Memory B cell (primary cell): ENCODE data around the gene ACAT1.
"Not testable (repeated sequence)": the region's sequence is repeated elsewhere in the genome, so short reads cannot be mapped to it uniquely, and the experiment has no call there.

Source experiments
- ATAC-seq: fragments of 150-1000 bp; cut with Tn5 transposase; 2 replicates; pipeline ENCODE4 v1.10.0; 2021; ENCODE audit warnings: low read depth, mild to moderate bottlenecking, moderate library complexity
- DNase-seq, 2 donors: peaks; one replicate each; pipeline ENCODE4 v3.0.0; 2022; ENCODE audit warnings: low spot score in 2 of 2
- H3K27ac Mint-ChIP-seq: one replicate; pipeline ENCODE4 v1.8.0; 2022; ENCODE audit warnings: mild to moderate bottlenecking, moderate library complexity, mixed read lengths
- H3K27me3 Mint-ChIP-seq: one replicate; pipeline ENCODE4 v1.8.0; 2022; ENCODE audit warnings: mixed read lengths
- H3K36me3 Mint-ChIP-seq: one replicate; pipeline ENCODE4 v1.8.0; 2022; ENCODE audit warnings: mild to moderate bottlenecking, mixed read lengths
- H3K4me1 Mint-ChIP-seq: one replicate; pipeline ENCODE4 v1.8.0; 2022; ENCODE audit warnings: mixed read lengths
- H3K4me3 Mint-ChIP-seq: one replicate; pipeline ENCODE4 v1.8.0; 2022; ENCODE audit warnings: mild to moderate bottlenecking, moderate library complexity, mixed read lengths
- H3K9me3 Mint-ChIP-seq: one replicate; pipeline ENCODE4 v1.8.0; 2022; ENCODE audit warnings: mixed read lengths

Gene ACAT1

GRCh38 chr11:108125096-108125495 lies 3.7 kb downstream of the ACAT1 start:
- H3K4me3 Mint-ChIP-seq: no peak overlapping the region
- H3K4me1 Mint-ChIP-seq: peaks cover 32% of the 10 kb centered on the region

GRCh38 chr11:108128772-108129171 lies 7.4 kb downstream of the ACAT1 start:
- no peaks in the 10 kb centered on the region for H3K27me3 Mint-ChIP-seq

More at GRCh38 chr11:108125096-108125495, 3.7 kb downstream of the ACAT1 start:
- H3K27me3 Mint-ChIP-seq: no peaks in the 10 kb centered on the region
- H3K27ac Mint-ChIP-seq: peak overlapping the region; percentile 67
- no peaks in the 10 kb centered on the region for H3K9me3 Mint-ChIP-seq
- DNase-seq: no peak
- H3K36me3 Mint-ChIP-seq: peaks cover 9% of the 10 kb centered on the region
- ATAC-seq: no peak

DNA sequence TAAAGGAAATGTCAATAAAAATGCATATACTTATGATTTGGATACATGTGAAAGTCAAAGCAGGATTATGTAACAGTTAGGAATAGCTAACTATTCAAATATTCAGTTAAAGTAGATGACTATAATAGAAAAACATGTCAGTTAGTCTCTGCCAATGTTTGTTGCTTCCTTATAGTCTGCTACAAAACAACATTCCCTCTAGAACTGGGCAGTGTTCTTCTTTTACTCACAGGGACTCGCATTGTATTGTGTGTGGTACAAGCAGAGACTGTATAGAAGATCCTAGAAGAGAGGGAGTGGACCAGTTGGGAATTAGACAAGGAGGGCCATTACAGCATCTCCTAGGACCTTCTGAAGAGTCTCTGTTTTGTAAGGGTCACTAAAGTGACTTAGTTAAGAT lies 10.6 kb downstream of the ACAT1 start:
- peaks cover 9% of the 10 kb centered on the region for H3K36me3 Mint-ChIP-seq
- H3K9me3 Mint-ChIP-seq: no peaks in the 10 kb centered on the region
- no peak overlapping the region for H3K4me3 Mint-ChIP-seq
- H3K27ac Mint-ChIP-seq: no peak overlapping the region
- H3K27me3 Mint-ChIP-seq: no peaks in the 10 kb centered on the region
- ATAC-seq: no peak
- H3K4me1 Mint-ChIP-seq: peaks cover 2% of the 10 kb centered on the region
- DNase-seq: no peak

More at GRCh38 chr11:108128772-108129171, 7.4 kb downstream of the ACAT1 start:
- ATAC-seq: no peak
- no peak overlapping the region for H3K27ac Mint-ChIP-seq
- DNase-seq: no peak
- peaks cover 9% of the 10 kb centered on the region for H3K36me3 Mint-ChIP-seq
- H3K4me1 Mint-ChIP-seq: peaks cover 18% of the 10 kb centered on the region
- no peak overlapping the region for H3K4me3 Mint-ChIP-seq
- no peaks in the 10 kb centered on the region for H3K9me3 Mint-ChIP-seq

DNA sequence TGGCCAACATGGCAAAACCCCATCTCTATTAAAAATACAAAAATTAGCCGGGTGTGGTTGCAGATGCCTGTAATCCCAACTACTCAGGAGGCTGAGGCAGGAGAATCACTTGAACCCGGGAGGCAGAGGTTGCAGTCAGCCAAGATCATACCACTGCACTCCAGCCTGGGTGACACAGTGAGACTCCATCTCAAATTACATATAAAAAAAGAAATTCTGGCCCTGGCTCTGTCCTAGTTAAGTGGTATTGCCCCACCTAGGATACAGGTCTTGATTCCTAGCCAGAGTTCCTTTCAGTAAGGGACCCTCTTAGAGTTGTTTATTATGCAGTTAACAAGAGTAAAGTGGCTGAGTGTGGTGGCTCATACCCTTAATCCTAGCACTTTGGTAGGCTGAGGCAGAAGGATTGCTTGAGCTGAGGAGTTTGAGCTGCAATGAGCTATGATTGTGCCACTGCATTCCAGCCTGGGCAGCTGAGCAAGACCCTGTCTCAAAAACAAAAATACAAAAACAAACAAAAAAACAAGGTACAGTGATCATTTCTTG lies 11.7 kb downstream of the ACAT1 start:
- peaks cover 14% of the 10 kb centered on the region for H3K36me3 Mint-ChIP-seq
- ATAC-seq, H3K27ac Mint-ChIP-seq, H3K4me3 Mint-ChIP-seq, H3K27me3 Mint-ChIP-seq, DNase-seq, H3K4me1 Mint-ChIP-seq, H3K9me3 Mint-ChIP-seq: not testable (repeated sequence)

DNA sequence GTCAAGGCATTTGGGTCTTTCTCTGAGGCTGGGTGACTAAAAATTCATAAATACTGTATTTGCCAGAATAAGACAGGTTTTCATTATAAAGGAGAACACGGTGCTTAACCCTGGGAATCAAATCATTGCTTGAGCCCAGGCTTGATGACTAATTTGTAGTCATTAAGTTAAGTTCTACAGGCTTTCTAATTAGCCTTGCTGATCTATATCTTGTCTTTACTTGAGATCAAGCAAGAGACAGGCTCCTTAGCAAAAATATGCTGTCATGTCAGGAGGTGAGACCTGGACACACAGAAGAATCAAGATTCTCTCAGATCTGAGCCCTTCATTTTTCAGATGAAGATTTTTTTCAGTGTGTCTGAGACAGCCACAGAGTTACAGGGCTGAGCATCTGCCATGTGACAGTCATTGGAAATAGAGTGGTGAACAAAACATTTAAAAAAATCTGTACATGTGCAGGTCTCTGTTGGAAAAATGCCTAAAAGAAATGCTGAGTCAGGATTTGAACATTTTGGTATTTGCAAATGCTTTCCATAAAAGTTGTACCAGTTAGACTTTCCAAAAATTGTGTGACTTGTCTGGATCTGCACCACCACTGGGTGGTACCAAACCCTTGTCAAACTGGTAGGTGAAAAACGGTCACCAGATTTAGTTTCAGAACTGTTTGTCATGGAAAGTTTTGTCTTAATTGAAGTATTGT lies 14.6 kb downstream of the ACAT1 start:
- Mint-ChIP-seq H3K36me3 (peaks cover 22% of the 10 kb centered on the region), H3K4me3 (no peak overlapping the region), H3K27ac (peak overlapping the region; percentile 65), H3K27me3 (no peaks in the 10 kb centered on the region), H3K9me3 (no peaks in the 10 kb centered on the region), H3K4me1 (peaks cover 4% of the 10 kb centered on the region)
- DNase-seq (no peak), ATAC-seq (peak; percentile 42)

DNA sequence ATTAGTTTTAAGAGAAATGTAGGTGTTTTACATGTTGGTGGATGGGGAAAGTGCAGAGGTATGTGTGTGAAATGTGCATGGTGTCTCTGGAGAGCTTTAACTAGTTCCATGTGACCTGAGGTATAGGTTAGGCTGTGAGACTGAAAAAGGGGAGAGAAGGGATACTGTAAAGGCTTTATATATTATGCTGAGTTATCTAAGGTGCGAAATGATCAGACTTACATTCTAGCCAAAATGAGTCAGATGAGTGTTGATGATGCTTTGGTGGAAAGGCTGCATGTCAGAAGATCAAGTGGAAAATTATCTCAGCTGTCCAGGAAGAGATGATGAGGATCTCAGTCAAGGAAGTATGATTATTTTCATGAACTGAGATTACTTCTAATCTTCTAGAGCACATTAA lies 15.8 kb downstream of the ACAT1 start:
- H3K27ac Mint-ChIP-seq: peak overlapping the region; percentile 4
- H3K4me1 Mint-ChIP-seq: peaks cover 4% of the 10 kb centered on the region
- DNase-seq (no peak), ATAC-seq (no peak)
- H3K9me3 Mint-ChIP-seq: no peaks in the 10 kb centered on the region
- H3K4me3 Mint-ChIP-seq: no peak overlapping the region
- H3K36me3 Mint-ChIP-seq: peaks cover 24% of the 10 kb centered on the region
- H3K27me3 Mint-ChIP-seq: no peaks in the 10 kb centered on the region

GRCh38 chr11:108142304-108142703 lies 20.9 kb downstream of the ACAT1 start:
- no peak for DNase-seq
- peaks cover under 1% of the 10 kb centered on the region for H3K4me1 Mint-ChIP-seq
- peaks cover 25% of the 10 kb centered on the region for H3K36me3 Mint-ChIP-seq
- H3K9me3 Mint-ChIP-seq: no peaks in the 10 kb centered on the region
- no peak for ATAC-seq
- H3K4me3 Mint-ChIP-seq: no peak overlapping the region
- H3K27ac Mint-ChIP-seq: no peak overlapping the region
- no peaks in the 10 kb centered on the region for H3K27me3 Mint-ChIP-seq

- no peak overlapping the region for H3K4me3 Mint-ChIP-seq
- no peaks in the 10 kb centered on the region for H3K9me3 Mint-ChIP-seq
These were observed 23.2 kb downstream of the ACAT1 start for GRCh38 chr11:108144615-108145014.

DNA sequence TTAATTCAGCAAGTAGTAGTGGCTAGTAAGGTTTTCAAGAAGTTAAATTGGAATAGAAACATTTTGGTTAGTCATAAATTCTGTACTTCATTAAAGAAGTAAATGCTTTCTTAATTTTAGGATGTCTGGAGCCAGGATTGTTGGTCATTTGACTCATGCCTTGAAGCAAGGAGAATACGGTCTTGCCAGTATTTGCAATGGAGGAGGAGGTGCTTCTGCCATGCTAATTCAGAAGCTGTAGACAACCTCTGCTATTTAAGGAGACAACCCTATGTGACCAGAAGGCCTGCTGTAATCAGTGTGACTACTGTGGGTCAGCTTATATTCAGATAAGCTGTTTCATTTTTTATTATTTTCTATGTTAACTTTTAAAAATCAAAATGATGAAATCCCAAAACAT lies 25.8 kb downstream of the ACAT1 start:
- no peak for ATAC-seq
- Mint-ChIP-seq H3K9me3 (no peaks in the 10 kb centered on the region), H3K4me3 (no peak overlapping the region), H3K27ac (no peak overlapping the region), H3K36me3 (peaks cover 24% of the 10 kb centered on the region), H3K4me1 (no peaks in the 10 kb centered on the region), H3K27me3 (no peaks in the 10 kb centered on the region)
- no peak for DNase-seq

More at GRCh38 chr11:108144615-108145014, 23.2 kb downstream of the ACAT1 start:
- no peaks in the 10 kb centered on the region for H3K27me3 Mint-ChIP-seq
- H3K4me1 Mint-ChIP-seq: no peaks in the 10 kb centered on the region
- no peak for DNase-seq
- H3K36me3 Mint-ChIP-seq: peaks cover 31% of the 10 kb centered on the region
- H3K27ac Mint-ChIP-seq: no peak overlapping the region
- no peak for ATAC-seq

- Mint-ChIP-seq H3K4me1 (no peaks in the 10 kb centered on the region), H3K36me3 (peaks cover 20% of the 10 kb centered on the region), H3K4me3 (no peak overlapping the region), H3K27ac (peak overlapping the region; percentile 58), H3K9me3 (no peaks in the 10 kb centered on the region), H3K27me3 (no peaks in the 10 kb centered on the region)
- DNase-seq (no peak), ATAC-seq (no peak)
These were observed 27.2 kb downstream of the ACAT1 start for GRCh38 chr11:108148556-108148955.

DNA sequence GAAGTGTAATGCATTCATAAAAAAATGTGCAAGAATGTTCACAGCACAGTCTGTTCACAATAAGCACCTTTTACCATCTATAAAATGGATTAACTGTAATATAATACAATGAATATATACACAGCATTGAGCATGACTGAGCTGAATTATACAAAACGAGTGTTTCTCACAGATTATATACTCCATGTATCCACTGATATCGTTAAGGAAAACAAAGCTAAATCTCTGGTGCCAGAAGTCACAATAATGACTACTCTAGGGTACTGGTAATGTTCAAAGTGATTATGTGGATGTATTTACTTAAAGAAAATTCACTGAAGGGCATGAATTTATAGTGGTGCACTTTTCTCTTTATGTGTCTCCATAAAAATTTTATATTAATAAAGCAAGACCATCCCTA lies 33.2 kb downstream of the ACAT1 start:
- no peak overlapping the region for H3K27ac Mint-ChIP-seq
- H3K4me3 Mint-ChIP-seq: no peak overlapping the region
- peaks cover 14% of the 10 kb centered on the region for H3K36me3 Mint-ChIP-seq
- no peaks in the 10 kb centered on the region for H3K27me3 Mint-ChIP-seq
- no peaks in the 10 kb centered on the region for H3K4me1 Mint-ChIP-seq
- DNase-seq: no peak
- no peaks in the 10 kb centered on the region for H3K9me3 Mint-ChIP-seq
- no peak for ATAC-seq

DNA sequence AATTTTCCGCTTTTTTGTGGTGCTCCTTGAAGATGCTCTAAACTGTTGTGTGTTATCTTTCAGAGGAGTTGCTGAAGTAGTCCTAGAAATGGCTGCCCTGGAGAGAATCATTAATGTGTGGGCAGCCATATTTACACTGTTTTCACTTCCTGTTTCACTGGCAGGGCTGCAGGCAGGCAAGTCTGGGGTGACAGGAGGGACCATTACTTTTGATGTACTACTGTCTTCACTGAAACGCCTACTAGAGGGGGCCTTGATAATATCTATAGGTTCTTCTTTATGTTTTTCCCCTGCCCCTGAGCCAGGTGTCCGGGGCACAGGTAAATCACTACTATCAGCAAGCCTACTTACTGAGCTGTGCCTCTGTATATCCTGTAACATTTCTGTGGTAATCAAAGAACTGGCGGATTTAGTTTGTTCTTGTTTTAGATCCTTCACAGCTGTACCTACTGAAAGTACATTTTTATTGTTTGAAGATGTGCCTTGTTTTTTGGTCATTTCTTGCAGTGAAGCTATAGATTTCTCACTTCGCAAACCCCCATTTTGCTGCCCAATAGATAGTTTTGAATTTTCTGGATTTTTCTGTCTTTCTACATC lies 39.7 kb downstream of the ACAT1 start:
- no peak overlapping the region for H3K4me3 Mint-ChIP-seq
- peak; percentile 25 to 51 for DNase-seq
- ATAC-seq: peak; percentile 100
- no peaks in the 10 kb centered on the region for H3K9me3 Mint-ChIP-seq
- peaks cover 10% of the 10 kb centered on the region for H3K36me3 Mint-ChIP-seq
- no peaks in the 10 kb centered on the region for H3K27me3 Mint-ChIP-seq
- peaks cover 8% of the 10 kb centered on the region for H3K4me1 Mint-ChIP-seq
- H3K27ac Mint-ChIP-seq: peak overlapping the region; percentile 90

DNA sequence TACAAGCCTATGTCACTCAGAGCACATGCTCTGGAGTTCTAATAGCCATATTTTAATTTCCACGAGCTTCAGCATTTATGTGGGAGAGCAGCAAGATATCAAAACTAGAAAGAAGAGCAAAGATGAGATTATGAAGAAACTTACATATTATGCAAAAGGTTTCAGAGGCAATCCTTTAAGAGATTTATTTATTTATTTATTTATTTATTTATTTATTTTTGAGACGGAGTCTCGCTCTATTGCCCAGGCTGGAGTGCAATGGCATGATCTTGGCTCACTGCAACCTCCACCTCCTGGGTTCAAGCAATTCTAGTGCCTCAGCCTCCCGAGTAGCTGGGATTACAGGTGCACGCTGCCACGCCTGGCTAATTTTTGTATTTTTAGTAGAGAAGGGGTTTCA lies 41.5 kb downstream of the ACAT1 start:
- ATAC-seq, H3K27ac Mint-ChIP-seq, H3K9me3 Mint-ChIP-seq, H3K4me1 Mint-ChIP-seq, DNase-seq, H3K27me3 Mint-ChIP-seq, H3K4me3 Mint-ChIP-seq: not testable (repeated sequence)
- peaks cover 18% of the 10 kb centered on the region for H3K36me3 Mint-ChIP-seq

DNA sequence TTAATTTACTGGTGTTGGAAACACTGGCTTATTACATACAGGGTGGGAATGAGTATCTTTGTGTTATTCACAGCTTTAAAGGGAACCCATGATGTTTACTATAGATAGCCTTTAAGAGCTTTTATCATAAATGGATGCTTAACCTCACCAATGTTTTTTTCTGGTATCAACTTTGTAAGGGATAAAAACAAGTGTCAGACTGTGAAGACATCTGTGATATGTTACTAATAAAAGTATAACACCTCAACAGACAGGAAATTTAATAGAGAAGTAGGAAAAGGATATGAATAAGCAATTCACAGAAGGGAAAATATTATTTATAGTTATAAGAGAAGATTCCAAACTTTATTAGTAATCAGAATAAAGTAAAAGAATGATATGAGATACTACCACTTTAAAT lies 46.3 kb downstream of the ACAT1 start:
- ATAC-seq (no peak), DNase-seq (no peak)
- no peaks in the 10 kb centered on the region for H3K9me3 Mint-ChIP-seq
- peak overlapping the region; percentile 56 for H3K27ac Mint-ChIP-seq
- peaks cover 14% of the 10 kb centered on the region for H3K4me1 Mint-ChIP-seq
- peaks cover 31% of the 10 kb centered on the region for H3K36me3 Mint-ChIP-seq
- no peak overlapping the region for H3K4me3 Mint-ChIP-seq
- H3K27me3 Mint-ChIP-seq: no peaks in the 10 kb centered on the region
